Kidney (tissue), 13 donors: ENCODE data around the gene KRABD2.
"Not testable (repeated sequence)": the region's sequence is repeated elsewhere in the genome, so short reads cannot be mapped to it uniquely, and the experiment has no call there.

Experiments
- DNase-seq, 5 donors: peaks; one replicate each; pipeline ENCODE4 v3.0.0-alpha.2; 2013 to 2020
- FAIRE-seq: peaks from 2 replicates; lab custom pipeline; 2012; peaks lifted over from hg19 to GRCh38; lab: Jason Lieb, UNC
- H3K27ac ChIP-seq, 2 donors: one replicate each; pipeline ENCODE4 v1.7.0; 2013; ENCODE audit warnings: low read depth in 2 of 2, low read length in 2 of 2, inconsistent platforms in 1 of 2
- H3K27me3 ChIP-seq: one replicate; pipeline ENCODE4 v1.7.1; 2013; ENCODE audit warnings: low read length, inconsistent platforms; ENCODE audit not compliant: control insufficient read depth, insufficient read depth
- H3K36me3 ChIP-seq, 3 donors: one replicate each; pipeline versions ENCODE4 v1.7.0 to v1.7.1; 2013; ENCODE audit warnings: low read length in 3 of 3, control low read depth in 1 of 3, inconsistent platforms in 1 of 3; ENCODE audit not compliant: insufficient read depth in 3 of 3, control insufficient read depth in 2 of 3
- H3K4me1 ChIP-seq, 3 donors: one replicate each; pipeline versions ENCODE4 v1.7.0 to v1.7.1; 2013; ENCODE audit warnings: low read length in 3 of 3, inconsistent platforms in 1 of 3, low read depth in 1 of 3; ENCODE audit not compliant: control insufficient read depth in 2 of 3, insufficient read depth in 2 of 3
- H3K4me3 ChIP-seq, 3 donors: one replicate each; pipeline versions ENCODE4 v1.7.0 to v1.8.1; 2013; ENCODE audit warnings: low read length in 3 of 3, control low read depth in 1 of 3, inconsistent platforms in 1 of 3
- H3K9ac ChIP-seq, 3 donors: one replicate each; pipeline versions ENCODE4 v1.7.0 to v1.7.1; 2013; ENCODE audit warnings: low read length in 3 of 3, control low read depth in 1 of 3, inconsistent platforms in 1 of 3
- H3K9me3 ChIP-seq, 3 donors: one replicate each; pipeline versions ENCODE4 v1.7.0 to v1.7.1; 2013; ENCODE audit warnings: low read length in 3 of 3, control low read depth in 1 of 3, inconsistent platforms in 1 of 3; ENCODE audit not compliant: control insufficient read depth in 2 of 3, insufficient read depth in 1 of 3
- intact Hi-C: fragments of 100-400 bp; cut with DNase I; formaldehyde crosslinking; loops from one replicate; pipeline ENCODE4 v1.11.1; 2022
- TF ChIP-seq, protein P1 (sequence below): IDR thresholded peaks from 3 replicates; pipeline ENCODE4 v1.5.1; 2012; ENCODE audit warnings: mild to moderate bottlenecking, moderate library complexity, borderline replicate concordance; ENCODE audit not compliant: insufficient read depth; ENCODE audit errors: extremely low read depth
- donor health status: control.
- donor health status: control.
- donor health status: control.
- donor health status: control.
- donor health status: control.
- donor health status: DM: yes; HTN: yes; CAD: no.
- donor health status: Normal renal cell carcinoma (clear cell type).

The KRABD2 gene

GRCh38 chr17:8380049-8380448 lies 3.5 kb upstream of the KRABD2 start:
- peaks cover 5 to 31% (median 26%) of the 10 kb centered on the region in 3 donors for H3K4me1 ChIP-seq

DNA sequence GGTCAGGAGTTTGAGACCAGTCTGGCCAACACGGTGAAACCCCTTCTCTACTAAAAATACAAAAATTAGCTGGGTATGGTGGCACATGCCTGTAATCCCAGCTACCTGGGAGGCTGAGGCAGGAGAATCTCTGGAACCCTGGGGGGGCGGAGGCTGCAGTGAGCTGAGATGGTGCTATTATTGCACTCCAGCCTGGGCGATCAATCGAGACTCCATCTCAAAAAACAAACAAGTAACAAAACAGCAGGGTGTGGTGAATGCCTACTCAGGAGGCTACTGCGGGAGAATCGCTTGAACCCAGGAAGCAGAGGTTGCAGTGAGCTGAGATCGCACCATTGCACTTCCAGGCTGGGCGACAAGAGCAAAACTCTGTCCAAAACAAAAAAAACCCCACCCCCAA lies 1.6 kb upstream of the KRABD2 start:
- H3K27me3 ChIP-seq, intact Hi-C loops, H3K4me3 ChIP-seq, H3K27ac ChIP-seq, H3K9me3 ChIP-seq, H3K9ac ChIP-seq, FAIRE-seq, DNase-seq: not testable (repeated sequence)
- Histone ChIP-seq H3K4me1 (peaks cover 5 to 27% (median 23%) of the 10 kb centered on the region in 3 donors), H3K36me3 (peaks cover 8 to 34% (median 19%) of the 10 kb centered on the region in 3 donors)

More at GRCh38 chr17:8380049-8380448, 3.5 kb upstream of the KRABD2 start:
- H3K9me3 ChIP-seq, result no peaks in the 10 kb centered on the region
- no peaks in the 10 kb centered on the region for H3K27me3 ChIP-seq
- FAIRE-seq (no peak), DNase-seq (no peak)
- no peak overlapping the region for H3K4me3 ChIP-seq
- H3K36me3 ChIP-seq, result peaks cover 8 to 34% (median 19%) of the 10 kb centered on the region in 3 donors
- TF ChIP-seq, protein P1, sequence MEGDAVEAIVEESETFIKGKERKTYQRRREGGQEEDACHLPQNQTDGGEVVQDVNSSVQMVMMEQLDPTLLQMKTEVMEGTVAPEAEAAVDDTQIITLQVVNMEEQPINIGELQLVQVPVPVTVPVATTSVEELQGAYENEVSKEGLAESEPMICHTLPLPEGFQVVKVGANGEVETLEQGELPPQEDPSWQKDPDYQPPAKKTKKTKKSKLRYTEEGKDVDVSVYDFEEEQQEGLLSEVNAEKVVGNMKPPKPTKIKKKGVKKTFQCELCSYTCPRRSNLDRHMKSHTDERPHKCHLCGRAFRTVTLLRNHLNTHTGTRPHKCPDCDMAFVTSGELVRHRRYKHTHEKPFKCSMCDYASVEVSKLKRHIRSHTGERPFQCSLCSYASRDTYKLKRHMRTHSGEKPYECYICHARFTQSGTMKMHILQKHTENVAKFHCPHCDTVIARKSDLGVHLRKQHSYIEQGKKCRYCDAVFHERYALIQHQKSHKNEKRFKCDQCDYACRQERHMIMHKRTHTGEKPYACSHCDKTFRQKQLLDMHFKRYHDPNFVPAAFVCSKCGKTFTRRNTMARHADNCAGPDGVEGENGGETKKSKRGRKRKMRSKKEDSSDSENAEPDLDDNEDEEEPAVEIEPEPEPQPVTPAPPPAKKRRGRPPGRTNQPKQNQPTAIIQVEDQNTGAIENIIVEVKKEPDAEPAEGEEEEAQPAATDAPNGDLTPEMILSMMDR, result no peak
- H3K9ac ChIP-seq, result peak overlapping the region in 1 of 3 donors; percentile 56
- intact Hi-C loops, result no loop called here
- no peak overlapping the region for H3K27ac ChIP-seq

DNA sequence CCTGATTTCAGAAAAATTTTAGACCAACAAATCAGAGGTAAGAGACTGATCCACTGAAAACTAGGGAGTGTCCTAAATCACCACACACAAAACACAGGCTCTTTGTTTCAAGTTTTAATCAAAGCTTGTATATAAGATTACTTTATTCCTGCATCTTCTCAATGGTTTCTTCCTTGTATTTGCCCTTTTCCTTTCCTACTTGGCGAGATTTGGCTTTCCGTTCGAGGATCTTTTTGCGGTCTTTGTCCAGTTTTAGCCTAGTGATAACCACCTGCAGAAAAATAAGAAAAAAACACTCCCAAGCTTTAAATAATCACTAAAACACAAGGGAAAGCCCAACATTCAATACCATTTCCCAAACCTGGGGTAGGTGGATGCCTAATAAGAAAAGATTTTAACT lies 918 bp upstream of the KRABD2 start:
- FAIRE-seq (no peak), DNase-seq (no peak)
- TF ChIP-seq, protein P1, result no peak
- Histone ChIP-seq H3K36me3 (peaks cover 8 to 34% (median 19%) of the 10 kb centered on the region in 3 donors), H3K9me3 (no peaks in the 10 kb centered on the region), H3K4me1 (peaks cover 5 to 27% (median 23%) of the 10 kb centered on the region in 3 donors), H3K9ac (peak overlapping the region in 1 of 3 donors; percentile 98), H3K27ac (no peak overlapping the region), H3K27me3 (no peaks in the 10 kb centered on the region), H3K4me3 (no peak overlapping the region)
- intact Hi-C loops, result no loop called here

DNA sequence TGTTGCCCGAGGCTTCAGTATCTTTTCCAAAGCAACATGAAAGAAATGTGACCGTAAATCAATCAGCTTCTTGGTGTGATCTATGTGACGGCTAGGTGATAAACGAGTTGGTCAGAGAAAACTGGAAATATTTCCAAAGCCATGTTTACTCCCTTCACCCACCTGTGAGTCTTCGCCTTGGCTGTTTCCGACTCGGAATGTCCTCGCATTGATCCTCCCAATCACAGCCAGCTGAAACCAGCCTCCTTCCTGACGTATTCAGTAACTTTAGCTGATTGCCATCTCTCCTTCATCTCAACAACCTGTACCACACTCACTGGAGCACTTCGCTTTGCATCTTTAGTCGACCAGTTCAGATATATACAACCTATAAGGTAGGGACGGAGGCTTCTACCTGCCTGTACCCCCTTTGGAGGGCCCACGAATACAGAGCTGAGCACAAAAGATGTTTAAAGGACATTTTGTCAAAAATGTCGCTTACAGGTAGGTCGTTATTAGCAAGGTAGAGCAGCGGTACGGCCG lies 705 bp downstream of the KRABD2 start:
- H3K36me3 ChIP-seq, result peaks cover 5 to 27% (median 14%) of the 10 kb centered on the region in 3 donors
- no peaks in the 10 kb centered on the region for H3K9me3 ChIP-seq
- peak overlapping the region; percentile 45 to 98 (median 81) for H3K9ac ChIP-seq
- TF ChIP-seq, protein P1, result no peak
- peak overlapping the region; percentile 78 to 98 (median 88) for H3K4me3 ChIP-seq
- intact Hi-C loops, result no loop called here
- H3K4me1 ChIP-seq, result peaks cover 0 to 15% (median 14%) of the 10 kb centered on the region in 3 donors
- FAIRE-seq (no peak), DNase-seq (peak in 4 of 5 donors; percentile 48 to 77 (median 66))
- no peaks in the 10 kb centered on the region for H3K27me3 ChIP-seq
- peak overlapping the region; percentile 92 to 95 for H3K27ac ChIP-seq

- H3K36me3 ChIP-seq, result peaks cover 0 to 19% (median 6%) of the 10 kb centered on the region in 3 donors
- FAIRE-seq, H3K27me3 ChIP-seq, intact Hi-C loops, H3K9me3 ChIP-seq, H3K27ac ChIP-seq, H3K4me3 ChIP-seq, H3K9ac ChIP-seq, H3K4me1 ChIP-seq: not testable (repeated sequence)
- DNase-seq, result peak in 1 of 5 donors; percentile 76
These were observed 2.6 kb downstream of the KRABD2 start for GRCh38 chr17:8373856-8374255.
